Liver (tissue), 9 donors: ENCODE data around the gene SERPINB1. TPM values are rescaled to one million over a fixed set of nuclear protein-coding genes. Genes with fewer than 3 reads are reported as not detected.

ENCODE experiments used
- DNase-seq: peaks from one replicate; pipeline ENCODE4 v3.0.0-alpha.2; 2017; ENCODE audit warnings: low spot score
- H3K27ac ChIP-seq, 2 donors: one replicate each; pipeline ENCODE4 v1.7.0; 2013; ENCODE audit warnings: inconsistent platforms in 2 of 2, low read length in 2 of 2, control low read depth in 1 of 2, low read depth in 1 of 2, mild to moderate bottlenecking in 1 of 2
- H3K27me3 ChIP-seq, 4 donors: one replicate each; pipeline versions ENCODE4 v1.6.1 to v1.7.0; 2013; ENCODE audit warnings: low read length in 3 of 4, inconsistent platforms in 1 of 4, mild to moderate bottlenecking in 1 of 4, moderate library complexity in 1 of 4; ENCODE audit not compliant: control insufficient read depth in 4 of 4, insufficient read depth in 4 of 4
- H3K36me3 ChIP-seq, 4 donors: one replicate each; pipeline versions ENCODE4 v1.6.1 to v1.7.0; 2013; ENCODE audit warnings: low read length in 3 of 4, mild to moderate bottlenecking in 3 of 4, low read depth in 1 of 4, moderate library complexity in 1 of 4; ENCODE audit not compliant: control insufficient read depth in 4 of 4, insufficient read depth in 3 of 4
- H3K4me1 ChIP-seq, 4 donors: one replicate each; pipeline versions ENCODE4 v1.6.1 to v1.7.0; 2013; ENCODE audit warnings: low read length in 3 of 4, mild to moderate bottlenecking in 3 of 4, moderate library complexity in 1 of 4; ENCODE audit not compliant: control insufficient read depth in 4 of 4, insufficient read depth in 4 of 4
- H3K4me3 ChIP-seq, 3 donors: one replicate each; pipeline versions ENCODE4 v1.6.1 to v1.7.0; 2013; ENCODE audit warnings: low read length in 3 of 3, control low read depth in 1 of 3, low read depth in 1 of 3, mild to moderate bottlenecking in 1 of 3
- H3K9ac ChIP-seq, 2 donors: one replicate each; pipeline ENCODE4 v1.7.0; 2013; ENCODE audit warnings: low read length in 2 of 2, mild to moderate bottlenecking in 2 of 2, moderate library complexity in 2 of 2, control low read depth in 1 of 2, low read depth in 1 of 2
- H3K9me3 ChIP-seq, 4 donors: one replicate each; pipeline versions ENCODE4 v1.6.1 to v1.7.0; 2013; ENCODE audit warnings: low read length in 3 of 4; ENCODE audit not compliant: control insufficient read depth in 4 of 4
- CTCF ChIP-seq: fragments of 150-350 bp; IDR thresholded peaks from 2 replicates; pipeline ENCODE4 v1.5.1; 2017; ENCODE audit warnings: improper control_type of control experiment, low read depth, low read length; ENCODE audit not compliant: missing input control
- EGR1 ChIP-seq, 2 donors: IDR thresholded peaks; 2 replicates each; pipeline ENCODE4 v1.6.1; 2016 to 2018; ENCODE audit warnings: antibody characterized with exemption in 2 of 2, low read depth in 2 of 2
- GABPA ChIP-seq, 2 donors: IDR thresholded peaks in 1 of 2; conservative IDR thresholded peaks in 1 of 2; 2 replicates each; pipeline ENCODE4 v1.6.1; 2016; ENCODE audit warnings: antibody characterized with exemption in 2 of 2, mild to moderate bottlenecking in 1 of 2, moderate library complexity in 1 of 2
- JUND ChIP-seq, 2 donors: IDR thresholded peaks; 2 replicates each; pipeline ENCODE4 v1.6.1; 2016; ENCODE audit warnings: antibody characterized with exemption in 2 of 2
- MAX ChIP-seq: IDR thresholded peaks from 2 replicates; pipeline ENCODE4 v1.6.1; 2016; ENCODE audit warnings: antibody characterized with exemption
- NR2F2 ChIP-seq: IDR thresholded peaks from 2 replicates; pipeline ENCODE4 v1.6.1; 2016; ENCODE audit warnings: antibody characterized with exemption
- RAD21 ChIP-seq, 2 donors: IDR thresholded peaks; 2 replicates each; pipeline ENCODE4 v1.6.1; 2016; ENCODE audit warnings: antibody characterized with exemption in 2 of 2, mild to moderate bottlenecking in 2 of 2
- RXRA ChIP-seq, 2 donors: IDR thresholded peaks; 2 replicates each; pipeline ENCODE4 v1.6.1; 2017 to 2018; ENCODE audit warnings: antibody characterized with exemption in 2 of 2, mild to moderate bottlenecking in 1 of 2
- SP1 ChIP-seq: IDR thresholded peaks from 2 replicates; pipeline ENCODE4 v1.6.1; 2018; ENCODE audit warnings: antibody characterized with exemption, mild to moderate bottlenecking
- TAF1 ChIP-seq: conservative IDR thresholded peaks from 2 replicates; pipeline ENCODE4 v1.6.1; 2016; ENCODE audit warnings: antibody characterized with exemption, mild to moderate bottlenecking
- WGBS: extraction: QIAGEN DNeasy Blood & Tissue Kit; methylation state at CpG from one replicate; pipeline ENCODE4 v1.1.7; 2013; 5-methylcytosine and 5-hydroxymethylcytosine counted together
- polyA plus RNA-seq, 2 donors: library from polyadenylated mRNA; stranded (reverse) in 1 of 2; unstranded in 1 of 2; fragments of 200-250 nt in 1 of 2; fragments of >200 nt in 1 of 2; fragmentation: Nextera tagmentation in 1 of 2; extraction: Ambion mirVana in 1 of 2; gene quantifications; one replicate each; pipeline versions ENCODE4 v1.2.1 to v1.2.3, GENCODE V29; 2013 to 2015
- total RNA-seq, 2 donors: library from RNA; depleted of rRNA; stranded (reverse); fragments of >200 nt; gene quantifications; one replicate each; pipeline ENCODE4 v1.2.3, GENCODE V29; 2014
- TF ChIP-seq, protein P1 (sequence below): IDR thresholded peaks from 2 replicates; pipeline ENCODE4 v1.6.1; 2016; ENCODE audit warnings: antibody characterized with exemption, mild to moderate bottlenecking
- donor health status: healthy.
- donor health status: healthy.
- donor health status: healthy.
- donor health status: healthy.
- donor health status: healthy.

SERPINB1 gene
- total and polyA plus RNA-seq, 4 donors: 12.5 to 34.3 (median 18.6) TPM

GRCh38 chr6:2783188-2783963, 58.3 kb downstream of the SERPINB1 start (continued):
- TF ChIP-seq, protein P1, sequence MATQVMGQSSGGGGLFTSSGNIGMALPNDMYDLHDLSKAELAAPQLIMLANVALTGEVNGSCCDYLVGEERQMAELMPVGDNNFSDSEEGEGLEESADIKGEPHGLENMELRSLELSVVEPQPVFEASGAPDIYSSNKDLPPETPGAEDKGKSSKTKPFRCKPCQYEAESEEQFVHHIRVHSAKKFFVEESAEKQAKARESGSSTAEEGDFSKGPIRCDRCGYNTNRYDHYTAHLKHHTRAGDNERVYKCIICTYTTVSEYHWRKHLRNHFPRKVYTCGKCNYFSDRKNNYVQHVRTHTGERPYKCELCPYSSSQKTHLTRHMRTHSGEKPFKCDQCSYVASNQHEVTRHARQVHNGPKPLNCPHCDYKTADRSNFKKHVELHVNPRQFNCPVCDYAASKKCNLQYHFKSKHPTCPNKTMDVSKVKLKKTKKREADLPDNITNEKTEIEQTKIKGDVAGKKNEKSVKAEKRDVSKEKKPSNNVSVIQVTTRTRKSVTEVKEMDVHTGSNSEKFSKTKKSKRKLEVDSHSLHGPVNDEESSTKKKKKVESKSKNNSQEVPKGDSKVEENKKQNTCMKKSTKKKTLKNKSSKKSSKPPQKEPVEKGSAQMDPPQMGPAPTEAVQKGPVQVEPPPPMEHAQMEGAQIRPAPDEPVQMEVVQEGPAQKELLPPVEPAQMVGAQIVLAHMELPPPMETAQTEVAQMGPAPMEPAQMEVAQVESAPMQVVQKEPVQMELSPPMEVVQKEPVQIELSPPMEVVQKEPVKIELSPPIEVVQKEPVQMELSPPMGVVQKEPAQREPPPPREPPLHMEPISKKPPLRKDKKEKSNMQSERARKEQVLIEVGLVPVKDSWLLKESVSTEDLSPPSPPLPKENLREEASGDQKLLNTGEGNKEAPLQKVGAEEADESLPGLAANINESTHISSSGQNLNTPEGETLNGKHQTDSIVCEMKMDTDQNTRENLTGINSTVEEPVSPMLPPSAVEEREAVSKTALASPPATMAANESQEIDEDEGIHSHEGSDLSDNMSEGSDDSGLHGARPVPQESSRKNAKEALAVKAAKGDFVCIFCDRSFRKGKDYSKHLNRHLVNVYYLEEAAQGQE: no peak
- TF ChIP-seq SP1: no peak
- no peak for TF ChIP-seq JUND (IDR thresholded peaks at IDR 0.05)
- no peak for TF ChIP-seq CTCF
- no peak for TF ChIP-seq TAF1
- TF ChIP-seq NR2F2: no peak
- TF ChIP-seq RAD21 (IDR thresholded peaks at IDR 0.05): no peak
- TF ChIP-seq EGR1 (IDR thresholded peaks at IDR 0.05; ENCODE audit: low read depth in 2 of 2): no peak

DNA sequence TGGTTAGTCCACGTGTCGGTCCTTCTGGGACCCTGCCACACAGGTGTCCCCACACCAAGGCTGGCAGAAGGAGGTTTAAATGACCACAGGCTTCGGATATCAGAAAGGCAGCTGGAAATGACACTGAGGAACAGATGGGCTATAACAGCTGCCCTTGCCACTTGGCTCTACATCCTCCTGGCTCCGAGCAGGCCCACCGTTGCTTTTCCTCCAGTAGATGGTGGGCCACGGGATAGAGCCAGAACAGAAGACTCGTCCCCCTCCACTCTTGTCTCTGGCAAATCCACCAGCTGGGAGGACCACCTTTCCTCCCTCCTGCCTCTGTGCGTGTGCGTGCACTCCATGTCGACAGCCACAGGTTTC, 58.9 kb downstream of the SERPINB1 start:
- Histone ChIP-seq H3K9me3 (no peaks in the 10 kb centered on the region), H3K27ac (no peak overlapping the region), H3K4me1 (no peaks in the 10 kb centered on the region), H3K36me3 (peaks cover 2 to 28% (median 22%) of the 10 kb centered on the region in 4 donors), H3K27me3 (no peaks in the 10 kb centered on the region), H3K4me3 (no peak overlapping the region), H3K9ac (no peak overlapping the region)
- no peak for DNase-seq
- 84% methylated on average over 10 of the region's 10 CpGs for WGBS
- TF ChIP-seq GABPA (IDR thresholded peaks at IDR 0.05 in 1 of 2, conservative IDR thresholded peaks at IDR 0.05 in 1 of 2): no peak
- TF ChIP-seq CTCF: no peak
- no peak for TF ChIP-seq TAF1
- TF ChIP-seq MAX: no peak
- no peak for TF ChIP-seq RAD21 (IDR thresholded peaks at IDR 0.05)
- no peak for TF ChIP-seq RXRA (IDR thresholded peaks at IDR 0.05)
- TF ChIP-seq SP1: no peak
